Astrocyte (in vitro differentiated cells and primary cell): ENCODE data around the gene HOXB13. TPM values are rescaled to one million over a fixed set of nuclear protein-coding genes. Genes with fewer than 3 reads are reported as not detected.

ENCODE experiments used
- DNase-seq: peaks from one replicate; pipeline ENCODE4 v3.0.0-alpha.2; 2010; ENCODE audit warnings: low read depth
- FAIRE-seq: peaks from 2 replicates; lab custom pipeline; 2011; peaks lifted over from hg19 to GRCh38; lab: Jason Lieb, UNC
- H2AFZ ChIP-seq: 2 replicates; pipeline ENCODE4 v1.6.0; 2012; ENCODE audit warnings: low read depth, low read length, inconsistent platforms
- H3K27ac ChIP-seq: 2 replicates; pipeline ENCODE4 v1.5.1; 2011; ENCODE audit warnings: low read depth, low read length, inconsistent platforms
- H3K27me3 ChIP-seq: 2 replicates; pipeline ENCODE4 v1.6.0; 2011; ENCODE audit warnings: low read length, inconsistent platforms; ENCODE audit not compliant: insufficient read depth
- H3K36me3 ChIP-seq: 2 replicates; pipeline ENCODE4 v1.5.1; 2011; ENCODE audit warnings: low read length, inconsistent platforms; ENCODE audit not compliant: insufficient read depth
- H3K4me1 ChIP-seq: 2 replicates; pipeline ENCODE4 v1.5.1; 2011; ENCODE audit warnings: low read length, inconsistent platforms; ENCODE audit not compliant: insufficient read depth
- H3K4me2 ChIP-seq: 2 replicates; pipeline ENCODE4 v1.6.0; 2012; ENCODE audit warnings: low read length, inconsistent platforms
- H3K4me3 ChIP-seq: 2 replicates; pipeline ENCODE4 v1.5.1; 2011; ENCODE audit warnings: low read depth, mild to moderate bottlenecking, low read length, inconsistent platforms; ENCODE audit not compliant: insufficient read depth
- H3K79me2 ChIP-seq: 2 replicates; pipeline ENCODE4 v1.6.0; 2012; ENCODE audit warnings: mild to moderate bottlenecking, low read length, inconsistent platforms; ENCODE audit not compliant: insufficient read depth
- H3K9ac ChIP-seq: 2 replicates; pipeline ENCODE4 v1.6.0; 2012; ENCODE audit warnings: mild to moderate bottlenecking, low read length, inconsistent platforms
- H3K9me3 ChIP-seq: 2 replicates; pipeline ENCODE4 v1.5.1; 2012; ENCODE audit warnings: low read depth, mild to moderate bottlenecking, low read length, inconsistent platforms; ENCODE audit not compliant: insufficient read depth
- H4K20me1 ChIP-seq: 2 replicates; pipeline ENCODE4 v1.6.0; 2012; ENCODE audit warnings: low read length, inconsistent platforms; ENCODE audit not compliant: insufficient read depth
- H3K27ac Mint-ChIP-seq: one replicate; pipeline ENCODE4 v1.8.0; 2021; ENCODE audit warnings: mild to moderate bottlenecking, mixed read lengths; ENCODE audit not compliant: unreplicated experiment
- H3K27me3 Mint-ChIP-seq: one replicate; pipeline ENCODE4 v1.8.0; 2021; ENCODE audit warnings: low read depth, mixed read lengths; ENCODE audit not compliant: unreplicated experiment
- H3K36me3 Mint-ChIP-seq: one replicate; pipeline ENCODE4 v1.8.0; 2021; ENCODE audit warnings: low read depth, mixed read lengths; ENCODE audit not compliant: unreplicated experiment
- H3K4me1 Mint-ChIP-seq: one replicate; pipeline ENCODE4 v1.8.0; 2021; ENCODE audit warnings: low read depth, mixed read lengths; ENCODE audit not compliant: unreplicated experiment
- H3K4me3 Mint-ChIP-seq: one replicate; pipeline ENCODE4 v1.8.0; 2021; ENCODE audit warnings: mild to moderate bottlenecking, moderate library complexity, mixed read lengths; ENCODE audit not compliant: unreplicated experiment
- H3K9me3 Mint-ChIP-seq: one replicate; pipeline ENCODE4 v1.8.0; 2021; ENCODE audit warnings: mild to moderate bottlenecking, mixed read lengths; ENCODE audit not compliant: unreplicated experiment
- CTCF ChIP-seq: IDR thresholded peaks from 2 replicates; pipeline ENCODE4 v1.5.1; 2011; ENCODE audit warnings: low read depth, mild to moderate bottlenecking, inconsistent platforms, low read length, moderate library complexity; ENCODE audit not compliant: insufficient read depth
- EZH2 ChIP-seq: IDR thresholded peaks from 2 replicates; pipeline ENCODE4 v1.6.1; 2012; ENCODE audit warnings: mild to moderate bottlenecking, low read length, inconsistent platforms; ENCODE audit not compliant: insufficient read depth
- total RNA-seq: library from RNA; stranded (reverse); gene quantifications from 2 replicates; pipeline ENCODE4 v1.2.1, GENCODE V29; 2021

The HOXB13 gene
- total RNA-seq, 1 donor from 2014 or later, result not detected

GRCh38 chr17:48748718-48749566 is 20.4 kb upstream of the HOXB13 start:
- H4K20me1 ChIP-seq, result peaks cover 10% of the 10 kb centered on the region
- no peak overlapping the region for H3K27ac ChIP-seq
- H3K36me3 ChIP-seq, result no peaks in the 10 kb centered on the region
- H3K36me3 Mint-ChIP-seq, result no peaks in the 10 kb centered on the region
- H3K27me3 Mint-ChIP-seq, result peaks cover 94% of the 10 kb centered on the region
- peaks cover 3% of the 10 kb centered on the region for H3K4me1 Mint-ChIP-seq
- H3K9ac ChIP-seq, result no peak overlapping the region
- H3K27me3 ChIP-seq, result peaks cover 98% of the 10 kb centered on the region
- no peak overlapping the region for H2AFZ ChIP-seq
- H3K9me3 Mint-ChIP-seq, result peaks cover 6% of the 10 kb centered on the region
- peaks cover 2% of the 10 kb centered on the region for H3K9me3 ChIP-seq
- no peak overlapping the region for H3K4me2 ChIP-seq
- H3K4me1 ChIP-seq, result peaks cover 4% of the 10 kb centered on the region
- no peaks in the 10 kb centered on the region for H3K79me2 ChIP-seq
- DNase-seq, result no peak
- FAIRE-seq, result peak; percentile 55
- H3K4me3 Mint-ChIP-seq, result no peak overlapping the region
- no peak overlapping the region for H3K27ac Mint-ChIP-seq
- H3K4me3 ChIP-seq, result no peak overlapping the region
- no peak for TF ChIP-seq EZH2
- TF ChIP-seq CTCF, result no peak

- H3K9ac ChIP-seq, result no peak overlapping the region
- H3K4me1 Mint-ChIP-seq, result no peaks in the 10 kb centered on the region
- no peak for DNase-seq
- peaks cover 96% of the 10 kb centered on the region for H3K27me3 ChIP-seq
- no peak overlapping the region for H3K4me2 ChIP-seq
- H3K4me1 ChIP-seq, result no peaks in the 10 kb centered on the region
- no peaks in the 10 kb centered on the region for H3K9me3 Mint-ChIP-seq
- no peak overlapping the region for H2AFZ ChIP-seq
- H3K4me3 Mint-ChIP-seq, result no peak overlapping the region
- TF ChIP-seq CTCF, result no peak
- TF ChIP-seq EZH2, result peak; percentile 92
- H3K27ac ChIP-seq, result no peak overlapping the region
- H4K20me1 ChIP-seq, result peaks cover 10% of the 10 kb centered on the region
- H3K36me3 Mint-ChIP-seq, result no peaks in the 10 kb centered on the region
- H3K27me3 Mint-ChIP-seq, result peaks cover 93% of the 10 kb centered on the region
- H3K36me3 ChIP-seq, result no peaks in the 10 kb centered on the region
- FAIRE-seq, result no peak
- H3K4me3 ChIP-seq, result no peak overlapping the region
- no peak overlapping the region for H3K27ac Mint-ChIP-seq
- peaks cover 2% of the 10 kb centered on the region for H3K9me3 ChIP-seq
- no peaks in the 10 kb centered on the region for H3K79me2 ChIP-seq
Observed at GRCh38 chr17:48747445-48748363, 19.2 kb upstream of the HOXB13 start.
